Uterus (tissue), 2 donors: ENCODE data around the gene TMEM41A.

Source experiments
- CTCF ChIP-seq, 4 experiments: fragments of 200-600 bp in 2 of 4; fragments of 450-650 bp in 2 of 4; sonication (generic) in 2 of 4; IDR thresholded peaks; one replicate each; pipeline ENCODE4 v1.5.1; 2016 to 2019; ENCODE audit warnings: antibody characterized with exemption in 4 of 4, mild to moderate bottlenecking in 2 of 4, moderate library complexity in 1 of 4
- POLR2A ChIP-seq, 2 donors: fragments of 450-650 bp; IDR thresholded peaks; one replicate each; pipeline ENCODE4 v1.6.1; 2016; ENCODE audit warnings: antibody characterized with exemption in 2 of 2, mild to moderate bottlenecking in 1 of 2, moderate library complexity in 1 of 2

GRCh38 chr3:185521349-185522138 lies 22.7 kb upstream of the TMEM41A start:
- TF ChIP-seq CTCF (IDR thresholded peaks at IDR 0.05) = no peak
- TF ChIP-seq POLR2A (IDR thresholded peaks at IDR 0.05) = no peak
